ENCODE data around the gene SYNE2.
"Not testable (repeated sequence)": the region's sequence is repeated elsewhere in the genome, so short reads cannot be mapped to it uniquely, and the experiment has no call there.

Gene SYNE2

DNA sequence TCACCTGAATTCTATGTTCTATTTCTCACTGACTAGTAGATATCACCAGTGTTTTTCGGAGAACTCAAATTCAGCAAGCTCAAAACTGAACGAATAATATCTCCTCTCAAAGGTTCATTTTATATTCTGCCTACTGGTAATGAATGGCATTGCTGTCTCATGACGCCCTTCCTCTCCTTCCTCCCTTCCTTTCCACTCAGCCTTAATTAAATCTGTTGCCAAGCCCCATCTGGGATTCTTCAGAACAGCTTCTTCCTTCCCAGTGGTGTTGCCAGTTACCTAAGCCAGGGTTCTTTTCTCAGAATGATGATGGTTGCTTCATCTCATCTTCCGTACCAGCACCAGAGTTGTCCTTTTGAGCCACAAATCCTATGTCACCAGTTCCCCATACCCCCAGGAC lies 143.2 kb downstream of the SYNE2 start:
- Histone ChIP-seq H3K36me3 (ENCODE audit: control insufficient read depth, low read depth, low read length) (peaks cover 40% of the 10 kb centered on the region), H3K4me3 (ENCODE audit: low read length) (no peak overlapping the region), H3K9me3 (ENCODE audit: control insufficient read depth, low read depth, low read length) (no peaks in the 10 kb centered on the region), H3K27me3 (ENCODE audit: control insufficient read depth, insufficient read depth, low read length) (no peaks in the 10 kb centered on the region), H3K4me1 (ENCODE audit: control insufficient read depth, low read depth, low read length) (no peaks in the 10 kb centered on the region), H3K9ac (ENCODE audit: low read length) (no peak overlapping the region), H3K27ac (ENCODE audit: low read length) (no peak overlapping the region)

DNA sequence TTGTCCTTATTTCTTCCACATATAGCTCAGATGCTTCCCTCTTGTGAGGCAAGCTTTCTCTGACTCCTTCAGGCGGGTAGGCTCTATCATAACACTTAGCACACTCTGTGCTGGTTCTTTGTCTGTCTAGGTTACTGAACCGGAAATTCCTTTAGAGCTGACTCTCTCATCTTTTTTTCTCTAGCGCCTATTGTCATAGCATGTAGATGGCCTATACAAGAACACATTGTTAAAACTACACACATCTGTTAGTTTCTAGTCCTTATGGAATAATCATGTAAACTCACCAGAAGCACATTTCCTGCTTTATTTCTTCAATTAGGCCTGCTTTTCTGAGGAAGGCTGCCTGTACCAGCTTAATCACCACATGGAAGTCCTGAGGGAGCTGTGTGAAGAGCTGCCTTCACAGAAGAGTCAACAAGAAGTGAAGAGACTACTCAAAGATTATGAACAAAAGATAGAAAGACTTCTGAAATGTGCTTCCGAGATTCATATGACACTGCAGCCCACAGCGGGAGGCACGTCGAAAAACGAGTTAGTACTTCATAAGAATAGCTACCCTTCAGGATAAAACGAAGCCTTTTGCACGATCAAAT lies 143.9 kb downstream of the SYNE2 start:
- peaks cover 39% of the 10 kb centered on the region for H3K36me3 ChIP-seq (ENCODE audit: control insufficient read depth, low read depth, low read length)

DNA sequence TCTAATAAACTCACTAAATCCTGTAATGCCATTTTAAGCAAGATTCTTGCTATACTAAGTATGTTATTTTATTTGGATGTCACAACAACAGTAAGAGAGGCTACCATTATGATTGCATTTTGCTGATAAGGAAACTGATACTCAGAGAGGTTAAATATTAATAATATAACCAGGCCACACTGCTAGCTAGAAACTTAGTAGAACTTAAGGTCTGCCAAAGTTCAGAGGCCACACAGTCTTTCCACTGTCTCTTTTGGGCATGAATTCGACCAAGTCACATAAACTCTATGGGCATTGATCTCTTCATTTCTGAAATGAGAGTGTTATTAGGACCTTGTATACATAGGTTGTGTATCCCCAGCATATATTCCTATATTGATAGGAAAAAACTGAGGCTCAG lies 147.9 kb downstream of the SYNE2 start:
- Histone ChIP-seq H3K27me3 (ENCODE audit: control insufficient read depth, insufficient read depth, low read length) (no peaks in the 10 kb centered on the region), H3K9ac (ENCODE audit: low read length) (no peak overlapping the region), H3K9me3 (ENCODE audit: control insufficient read depth, low read depth, low read length) (no peaks in the 10 kb centered on the region), H3K36me3 (ENCODE audit: control insufficient read depth, low read depth, low read length) (peaks cover 50% of the 10 kb centered on the region), H3K4me1 (ENCODE audit: control insufficient read depth, low read depth, low read length) (no peaks in the 10 kb centered on the region), H3K4me3 (ENCODE audit: low read length) (no peak overlapping the region), H3K27ac (ENCODE audit: low read length) (no peak overlapping the region)

More for the DNA sequence above, 143.9 kb downstream of the SYNE2 start:
- H3K27ac ChIP-seq (ENCODE audit: low read length), result no peak overlapping the region
- no peak overlapping the region for H3K4me3 ChIP-seq (ENCODE audit: low read length)
- no peaks in the 10 kb centered on the region for H3K9me3 ChIP-seq (ENCODE audit: control insufficient read depth, low read depth, low read length)
- no peaks in the 10 kb centered on the region for H3K4me1 ChIP-seq (ENCODE audit: control insufficient read depth, low read depth, low read length)
- no peak overlapping the region for H3K9ac ChIP-seq (ENCODE audit: low read length)
- H3K27me3 ChIP-seq (ENCODE audit: control insufficient read depth, insufficient read depth, low read length), result no peaks in the 10 kb centered on the region

DNA sequence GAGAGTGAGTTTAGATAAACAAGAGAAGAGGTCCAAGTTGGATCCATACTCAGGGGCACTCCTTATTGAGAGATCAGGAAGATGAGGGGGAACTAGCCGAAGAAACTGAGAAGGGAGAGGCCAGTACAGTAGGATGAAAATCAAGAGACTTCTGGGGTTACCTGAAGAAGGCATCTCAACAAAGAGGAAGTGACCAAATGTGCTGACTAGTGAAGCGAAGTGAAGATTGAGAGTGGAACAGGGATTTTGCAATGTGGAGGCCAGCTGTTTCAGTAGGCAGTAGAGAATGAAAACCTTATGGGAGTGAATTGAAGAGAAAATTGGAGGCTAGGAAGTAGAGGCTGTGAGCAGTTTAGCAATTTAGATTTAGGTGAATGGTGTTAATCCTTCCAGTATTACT lies 153.0 kb downstream of the SYNE2 start:
- no peaks in the 10 kb centered on the region for H3K27me3 ChIP-seq (ENCODE audit: control insufficient read depth, insufficient read depth, low read length)
- H3K4me1 ChIP-seq (ENCODE audit: control insufficient read depth, low read depth, low read length), result no peaks in the 10 kb centered on the region
- no peak overlapping the region for H3K27ac ChIP-seq (ENCODE audit: low read length)
- H3K9ac ChIP-seq (ENCODE audit: low read length), result no peak overlapping the region
- no peak overlapping the region for H3K4me3 ChIP-seq (ENCODE audit: low read length)
- H3K9me3 ChIP-seq (ENCODE audit: control insufficient read depth, low read depth, low read length), result no peaks in the 10 kb centered on the region
- peaks cover 26% of the 10 kb centered on the region for H3K36me3 ChIP-seq (ENCODE audit: control insufficient read depth, low read depth, low read length)

DNA sequence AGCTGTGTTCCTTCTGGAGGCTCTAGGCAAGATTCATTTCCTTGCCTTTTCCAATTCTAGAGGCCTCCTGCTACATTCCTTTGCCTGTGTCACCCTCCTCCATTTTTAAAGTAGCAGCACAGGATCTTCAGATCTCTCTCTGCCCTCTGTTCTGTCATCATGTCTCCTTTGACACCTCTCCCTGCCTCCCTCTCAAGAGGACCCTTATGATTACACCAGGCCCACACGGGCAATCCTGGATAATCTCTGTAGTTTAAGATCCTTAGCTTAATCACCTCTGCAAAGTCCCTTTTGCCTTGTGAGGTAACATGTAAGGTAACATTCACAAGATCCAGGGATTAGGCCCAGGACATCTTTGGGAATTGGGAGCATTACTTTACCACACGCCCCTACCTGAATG lies 155.2 kb downstream of the SYNE2 start:
- H3K36me3 ChIP-seq (ENCODE audit: control insufficient read depth, low read depth, low read length), result peaks cover 12% of the 10 kb centered on the region
- H3K4me1 ChIP-seq (ENCODE audit: control insufficient read depth, low read depth, low read length), result no peaks in the 10 kb centered on the region
- H3K27ac ChIP-seq (ENCODE audit: low read length), result no peak overlapping the region
- H3K9ac ChIP-seq (ENCODE audit: low read length), result no peak overlapping the region
- no peaks in the 10 kb centered on the region for H3K27me3 ChIP-seq (ENCODE audit: control insufficient read depth, insufficient read depth, low read length)
- H3K9me3 ChIP-seq (ENCODE audit: control insufficient read depth, low read depth, low read length), result no peaks in the 10 kb centered on the region
- H3K4me3 ChIP-seq (ENCODE audit: low read length), result no peak overlapping the region

DNA sequence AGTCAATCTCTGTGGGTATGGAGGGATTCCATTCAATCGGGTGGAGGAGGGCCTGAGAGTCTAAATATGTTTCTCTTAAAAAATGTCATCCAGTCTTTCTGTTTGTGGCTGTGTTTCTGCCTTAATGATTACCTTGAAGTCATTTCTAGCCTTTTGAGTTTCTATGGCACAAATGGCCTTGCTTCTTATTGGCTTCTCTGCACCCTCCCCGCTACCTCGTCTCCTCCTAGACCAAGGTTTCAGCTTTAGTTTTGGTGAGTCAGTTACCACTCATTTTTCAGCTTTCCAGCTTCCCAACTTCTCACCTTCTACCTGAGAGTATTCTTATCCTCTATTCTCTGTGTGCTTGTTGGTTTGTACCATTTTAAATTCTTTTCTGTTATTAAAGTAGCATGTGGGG lies 159.2 kb downstream of the SYNE2 start:
- peaks cover 5% of the 10 kb centered on the region for H3K36me3 ChIP-seq (ENCODE audit: control insufficient read depth, low read depth, low read length)
- no peak overlapping the region for H3K4me3 ChIP-seq (ENCODE audit: low read length)
- H3K27ac ChIP-seq (ENCODE audit: low read length), result no peak overlapping the region
- no peak overlapping the region for H3K9ac ChIP-seq (ENCODE audit: low read length)
- no peaks in the 10 kb centered on the region for H3K4me1 ChIP-seq (ENCODE audit: control insufficient read depth, low read depth, low read length)
- no peaks in the 10 kb centered on the region for H3K27me3 ChIP-seq (ENCODE audit: control insufficient read depth, insufficient read depth, low read length)
- no peaks in the 10 kb centered on the region for H3K9me3 ChIP-seq (ENCODE audit: control insufficient read depth, low read depth, low read length)

DNA sequence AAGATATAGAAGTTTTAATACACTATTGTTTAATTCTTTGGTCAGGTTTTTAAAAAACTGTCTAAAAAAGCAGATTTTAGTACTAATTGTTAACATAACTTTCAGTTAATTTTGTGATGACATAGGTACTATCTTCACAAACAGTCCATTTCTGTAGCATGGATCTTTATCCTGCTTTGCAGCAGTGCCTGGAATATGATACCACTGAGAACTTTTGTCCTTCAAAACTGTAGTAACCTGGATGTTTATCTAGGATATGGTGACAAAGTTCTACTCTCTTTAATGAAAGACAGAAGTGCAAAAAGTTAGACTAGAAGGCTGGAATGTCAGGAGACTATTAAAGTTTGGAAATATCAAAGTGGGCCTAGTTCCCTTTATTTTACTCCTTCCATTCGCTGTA lies 159.9 kb downstream of the SYNE2 start:
- no peaks in the 10 kb centered on the region for H3K27me3 ChIP-seq (ENCODE audit: control insufficient read depth, insufficient read depth, low read length)
- no peaks in the 10 kb centered on the region for H3K9me3 ChIP-seq (ENCODE audit: control insufficient read depth, low read depth, low read length)
- no peak overlapping the region for H3K9ac ChIP-seq (ENCODE audit: low read length)
- H3K4me1 ChIP-seq (ENCODE audit: control insufficient read depth, low read depth, low read length), result no peaks in the 10 kb centered on the region
- H3K27ac ChIP-seq (ENCODE audit: low read length), result no peak overlapping the region
- peaks cover 3% of the 10 kb centered on the region for H3K36me3 ChIP-seq (ENCODE audit: control insufficient read depth, low read depth, low read length)
- no peak overlapping the region for H3K4me3 ChIP-seq (ENCODE audit: low read length)

DNA sequence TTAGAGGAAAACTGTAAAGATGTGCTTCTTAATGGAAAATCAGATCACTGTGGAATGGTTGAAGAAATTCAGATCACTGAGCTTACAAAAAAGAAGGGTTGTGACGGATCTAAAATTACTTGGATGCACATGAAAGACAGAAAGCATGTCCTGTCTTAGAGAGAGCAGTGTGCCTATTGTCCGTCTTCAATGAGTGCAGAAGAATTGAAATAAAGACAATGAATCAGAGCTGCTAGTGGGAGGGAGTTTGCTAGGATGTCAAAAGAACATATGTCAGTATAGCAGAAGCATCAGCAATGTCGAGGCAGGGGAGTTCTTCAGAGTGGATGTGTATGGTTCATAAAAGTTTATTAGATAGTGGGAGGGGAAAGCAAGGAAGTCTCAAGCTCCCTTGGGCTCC lies 172.7 kb downstream of the SYNE2 start:
- H3K36me3 ChIP-seq (ENCODE audit: control insufficient read depth, low read depth, low read length), result peaks cover 61% of the 10 kb centered on the region
- no peak overlapping the region for H3K27ac ChIP-seq (ENCODE audit: low read length)
- no peak overlapping the region for H3K4me3 ChIP-seq (ENCODE audit: low read length)
- no peaks in the 10 kb centered on the region for H3K9me3 ChIP-seq (ENCODE audit: control insufficient read depth, low read depth, low read length)
- H3K27me3 ChIP-seq (ENCODE audit: control insufficient read depth, insufficient read depth, low read length), result no peaks in the 10 kb centered on the region
- H3K9ac ChIP-seq (ENCODE audit: low read length), result no peak overlapping the region
- no peaks in the 10 kb centered on the region for H3K4me1 ChIP-seq (ENCODE audit: control insufficient read depth, low read depth, low read length)

DNA sequence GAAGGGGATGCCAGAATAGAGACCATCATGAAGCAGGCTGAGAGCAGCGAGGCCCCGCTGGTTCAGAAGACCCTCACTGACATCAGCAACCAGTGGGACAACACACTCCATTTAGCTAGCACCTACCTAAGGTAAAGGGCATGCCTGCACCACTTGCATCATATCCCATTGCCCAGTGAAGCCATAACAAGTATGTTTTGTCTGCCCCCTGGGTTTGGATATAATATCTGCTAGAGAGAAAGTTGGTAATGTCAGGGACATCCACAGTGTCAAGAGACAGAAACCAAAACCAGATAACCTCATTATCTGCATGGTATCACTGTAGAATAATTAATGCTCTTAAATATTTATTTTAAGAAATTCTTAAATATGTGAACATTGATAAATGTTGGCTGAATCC lies 173.8 kb downstream of the SYNE2 start:
- no peaks in the 10 kb centered on the region for H3K27me3 ChIP-seq (ENCODE audit: control insufficient read depth, insufficient read depth, low read length)
- H3K27ac ChIP-seq (ENCODE audit: low read length), result no peak overlapping the region
- H3K9ac ChIP-seq (ENCODE audit: low read length), result no peak overlapping the region
- H3K4me3 ChIP-seq (ENCODE audit: low read length), result no peak overlapping the region
- H3K9me3 ChIP-seq (ENCODE audit: control insufficient read depth, low read depth, low read length), result no peaks in the 10 kb centered on the region
- H3K36me3 ChIP-seq (ENCODE audit: control insufficient read depth, low read depth, low read length), result peaks cover 63% of the 10 kb centered on the region
- no peaks in the 10 kb centered on the region for H3K4me1 ChIP-seq (ENCODE audit: control insufficient read depth, low read depth, low read length)

DNA sequence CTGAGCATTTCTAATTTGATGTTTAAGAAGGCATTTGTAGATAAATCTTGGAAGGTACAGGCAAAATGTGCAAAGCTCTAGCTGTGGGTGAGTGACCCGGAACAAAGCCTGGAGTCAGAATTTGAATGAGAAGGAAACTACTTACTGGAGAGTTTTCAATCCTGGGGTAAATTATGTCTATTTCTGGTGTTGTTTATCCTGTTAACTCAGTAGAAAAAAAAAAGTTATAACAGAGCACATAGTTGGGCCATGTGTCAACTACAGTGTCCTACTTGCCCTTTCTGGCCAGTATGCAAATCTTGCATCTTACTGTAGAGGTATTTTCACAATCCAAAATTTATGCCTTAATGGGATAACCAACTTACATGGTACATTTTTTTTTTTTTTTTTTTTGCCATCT lies 182.3 kb downstream of the SYNE2 start:
- Histone ChIP-seq H3K27me3 (ENCODE audit: control insufficient read depth, insufficient read depth, low read length) (no peaks in the 10 kb centered on the region), H3K36me3 (ENCODE audit: control insufficient read depth, low read depth, low read length) (peaks cover 18% of the 10 kb centered on the region), H3K9me3 (ENCODE audit: control insufficient read depth, low read depth, low read length) (no peaks in the 10 kb centered on the region), H3K4me3 (ENCODE audit: low read length) (no peak overlapping the region), H3K27ac (ENCODE audit: low read length) (no peak overlapping the region), H3K9ac (ENCODE audit: low read length) (no peak overlapping the region), H3K4me1 (ENCODE audit: control insufficient read depth, low read depth, low read length) (peaks cover 3% of the 10 kb centered on the region)

DNA sequence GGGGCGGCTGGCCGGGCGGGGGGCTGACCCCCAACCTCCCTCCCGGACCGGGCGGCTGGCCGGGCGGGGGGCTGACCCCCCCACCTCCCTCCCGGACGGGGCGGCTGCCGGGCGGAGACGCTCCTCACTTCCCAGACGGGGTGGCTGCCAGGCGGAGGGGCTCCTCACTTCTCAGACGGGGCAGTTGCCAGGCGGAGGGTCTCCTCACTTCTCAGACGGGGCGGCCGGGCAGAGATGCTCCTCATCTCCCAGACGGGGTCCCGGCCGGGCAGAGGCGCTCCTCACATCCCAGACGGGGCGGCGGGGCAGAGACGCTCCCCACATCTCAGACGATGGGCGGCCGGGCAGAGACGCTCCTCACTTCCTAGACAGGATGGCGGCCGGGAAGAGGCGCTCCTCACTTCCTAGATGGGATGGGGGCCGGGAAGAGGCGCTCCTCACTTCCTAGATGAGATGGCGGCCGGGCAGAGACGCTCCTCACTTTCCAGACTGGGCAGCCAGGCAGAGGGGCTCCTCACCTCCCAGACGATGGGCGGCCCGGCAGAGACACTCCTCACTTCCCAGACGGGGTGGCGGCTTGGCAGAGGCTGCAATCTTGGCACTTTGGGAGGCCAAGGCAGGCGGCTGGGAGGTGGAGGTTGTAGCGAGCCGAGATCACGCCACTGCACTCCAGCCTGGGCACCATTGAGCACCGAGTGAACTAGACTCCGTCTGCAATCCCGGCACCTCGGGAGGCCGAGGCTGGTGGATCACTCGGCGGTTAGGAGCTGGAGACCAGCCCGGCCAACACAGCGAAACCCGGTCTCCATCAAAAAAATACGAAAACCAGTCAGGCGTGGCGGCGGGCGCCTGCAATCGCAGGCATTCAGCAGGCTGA lies 185.3 kb downstream of the SYNE2 start:
- H3K4me1 ChIP-seq (ENCODE audit: control insufficient read depth, low read depth, low read length); H3K36me3 ChIP-seq (ENCODE audit: control insufficient read depth, low read depth, low read length); H3K4me3 ChIP-seq (ENCODE audit: low read length); H3K27me3 ChIP-seq (ENCODE audit: control insufficient read depth, insufficient read depth, low read length); H3K27ac ChIP-seq (ENCODE audit: low read length); H3K9me3 ChIP-seq (ENCODE audit: control insufficient read depth, low read depth, low read length); H3K9ac ChIP-seq (ENCODE audit: low read length): not testable (repeated sequence)
